C4-2B (cell line): ENCODE data around the gene CCDC6.

Experiments
- CTCF ChIP-seq: fragments of 450-650 bp; conservative IDR thresholded peaks from 2 replicates; pipeline ENCODE4 v1.5.1; 2017; ENCODE audit warnings: mild to moderate bottlenecking
- ZFX ChIP-seq: fragments of 450-650 bp; IDR thresholded peaks from 2 replicates; pipeline ENCODE4 v1.6.1; 2017

GRCh38 chr10:59905731-59906416, 482 bp downstream of the CCDC6 start:
- TF ChIP-seq CTCF (no peak), ZFX (no peak)
